HUES6 (cell line): ENCODE measurements around the gene HNRNPUL1.
"Not testable (repeated sequence)": the region's sequence is repeated elsewhere in the genome, so short reads cannot be mapped to it uniquely, and the experiment has no call there.

Experiments
- H3K27ac ChIP-seq: 2 replicates; pipeline ENCODE4 v1.7.0; 2013; ENCODE audit warnings: low read depth, mild to moderate bottlenecking, low read length, inconsistent platforms
- H3K27me3 ChIP-seq: 2 replicates; pipeline ENCODE4 v1.6.1; 2013; ENCODE audit warnings: low read length; ENCODE audit not compliant: control insufficient read depth, insufficient read depth
- H3K36me3 ChIP-seq: 2 replicates; pipeline ENCODE4 v1.6.1; 2013; ENCODE audit warnings: low read length; ENCODE audit not compliant: control insufficient read depth, insufficient read depth
- H3K4me1 ChIP-seq: 2 replicates; pipeline ENCODE4 v1.6.1; 2013; ENCODE audit warnings: low read length; ENCODE audit not compliant: control insufficient read depth, insufficient read depth
- H3K4me3 ChIP-seq: 2 replicates; pipeline ENCODE4 v1.5.1; 2013; ENCODE audit warnings: low read depth, low read length
- H3K9ac ChIP-seq: one replicate; pipeline ENCODE4 v1.6.1; 2013; ENCODE audit warnings: mild to moderate bottlenecking, low read length
- H3K9me3 ChIP-seq: 2 replicates; pipeline ENCODE4 v1.6.1; 2013; ENCODE audit warnings: low read depth, low read length; ENCODE audit not compliant: control insufficient read depth, insufficient read depth

Gene HNRNPUL1

DNA sequence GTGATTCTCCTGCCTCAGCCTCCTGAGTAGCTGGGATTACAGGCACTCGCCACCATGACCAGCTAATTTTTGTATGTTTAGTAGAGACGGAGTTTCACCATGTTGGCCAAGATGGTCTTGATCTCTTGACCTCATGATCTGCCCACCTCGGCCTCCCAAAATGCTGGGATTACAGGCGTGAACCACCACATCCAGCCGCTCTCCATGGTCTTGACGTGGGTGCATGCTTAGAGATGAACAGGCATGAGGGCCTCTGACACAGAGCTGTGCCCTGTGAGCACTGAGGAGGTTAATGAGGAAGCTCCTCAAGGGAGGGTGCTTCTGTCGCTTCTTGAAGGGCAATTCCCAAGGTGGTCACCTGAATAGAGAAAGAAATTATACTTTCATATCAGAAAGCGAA lies 25.6 kb downstream of the HNRNPUL1 start:
- H3K27me3 ChIP-seq, H3K9ac ChIP-seq, H3K4me3 ChIP-seq, H3K4me1 ChIP-seq, H3K9me3 ChIP-seq, H3K27ac ChIP-seq: not testable (repeated sequence)
- peaks cover 96% of the 10 kb centered on the region for H3K36me3 ChIP-seq

DNA sequence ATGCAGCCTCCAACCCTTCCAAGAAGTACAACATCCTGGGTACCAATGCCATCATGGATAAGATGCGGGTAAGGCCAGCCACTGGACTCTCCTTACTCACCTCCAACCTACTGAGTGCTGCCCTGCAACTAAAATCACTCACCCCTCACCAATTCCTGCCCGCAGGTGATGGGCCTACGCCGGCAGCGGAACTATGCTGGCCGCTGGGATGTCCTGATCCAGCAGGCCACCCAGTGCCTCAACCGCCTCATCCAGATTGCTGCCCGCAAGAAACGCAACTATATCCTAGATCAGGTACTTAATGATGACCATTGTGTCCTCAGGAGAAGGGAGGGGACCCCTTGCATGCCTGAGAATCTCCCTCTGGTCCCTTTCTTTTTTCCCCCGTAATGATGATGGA lies 30.2 kb downstream of the HNRNPUL1 start:
- Histone ChIP-seq H3K4me3 (no peak overlapping the region), H3K27me3 (no peaks in the 10 kb centered on the region), H3K27ac (no peak overlapping the region), H3K9me3 (no peaks in the 10 kb centered on the region), H3K4me1 (no peaks in the 10 kb centered on the region), H3K9ac (no peak overlapping the region), H3K36me3 (peaks cover 99% of the 10 kb centered on the region)

DNA sequence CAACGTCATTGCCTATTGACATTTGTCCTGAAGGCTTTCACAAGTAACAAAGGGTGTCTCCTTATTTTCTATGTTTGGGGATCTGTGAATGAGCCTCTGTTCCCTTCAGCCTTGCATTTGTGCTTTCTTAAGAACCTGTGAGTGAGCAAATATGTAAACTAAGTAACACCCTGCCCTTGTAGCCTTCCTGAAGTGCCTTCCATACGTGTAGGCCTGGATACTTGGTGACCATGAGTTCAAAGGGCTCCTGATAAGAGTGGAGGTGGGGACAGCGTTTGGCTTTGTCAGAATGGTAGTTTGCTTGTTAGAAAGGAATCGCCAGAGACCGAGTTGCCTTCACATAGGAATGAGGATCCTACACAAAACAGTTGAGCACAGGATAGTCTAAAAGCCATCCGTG lies 31.3 kb downstream of the HNRNPUL1 start:
- H3K36me3 ChIP-seq, result peaks cover 99% of the 10 kb centered on the region
- H3K4me1 ChIP-seq, result no peaks in the 10 kb centered on the region
- no peaks in the 10 kb centered on the region for H3K27me3 ChIP-seq
- H3K9ac ChIP-seq, result no peak overlapping the region
- H3K27ac ChIP-seq, result no peak overlapping the region
- H3K4me3 ChIP-seq, result no peak overlapping the region
- no peaks in the 10 kb centered on the region for H3K9me3 ChIP-seq

DNA sequence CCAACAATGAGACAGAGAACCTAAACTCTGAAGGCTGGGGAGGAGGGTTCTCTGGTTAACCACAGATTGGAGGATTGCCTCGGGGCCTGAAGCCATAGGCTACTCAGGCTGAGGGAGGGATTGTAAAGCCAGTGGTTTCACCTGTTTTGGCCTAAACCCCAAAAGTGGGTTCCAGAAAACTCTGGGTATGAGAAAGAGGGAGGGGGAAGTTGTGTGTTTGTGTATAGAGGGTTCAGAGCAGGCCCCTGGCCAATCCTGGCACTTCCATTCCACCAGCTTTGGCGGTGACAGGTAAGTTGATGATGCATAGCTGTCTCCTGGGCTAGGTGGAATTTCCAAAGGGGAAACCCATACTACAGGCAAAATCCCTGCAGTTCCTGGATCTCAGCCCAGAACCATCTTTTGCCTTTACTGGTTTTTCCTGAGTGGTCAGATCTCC lies 32.3 kb downstream of the HNRNPUL1 start:
- peaks cover 100% of the 10 kb centered on the region for H3K36me3 ChIP-seq
- H3K27ac ChIP-seq, result no peak overlapping the region

DNA sequence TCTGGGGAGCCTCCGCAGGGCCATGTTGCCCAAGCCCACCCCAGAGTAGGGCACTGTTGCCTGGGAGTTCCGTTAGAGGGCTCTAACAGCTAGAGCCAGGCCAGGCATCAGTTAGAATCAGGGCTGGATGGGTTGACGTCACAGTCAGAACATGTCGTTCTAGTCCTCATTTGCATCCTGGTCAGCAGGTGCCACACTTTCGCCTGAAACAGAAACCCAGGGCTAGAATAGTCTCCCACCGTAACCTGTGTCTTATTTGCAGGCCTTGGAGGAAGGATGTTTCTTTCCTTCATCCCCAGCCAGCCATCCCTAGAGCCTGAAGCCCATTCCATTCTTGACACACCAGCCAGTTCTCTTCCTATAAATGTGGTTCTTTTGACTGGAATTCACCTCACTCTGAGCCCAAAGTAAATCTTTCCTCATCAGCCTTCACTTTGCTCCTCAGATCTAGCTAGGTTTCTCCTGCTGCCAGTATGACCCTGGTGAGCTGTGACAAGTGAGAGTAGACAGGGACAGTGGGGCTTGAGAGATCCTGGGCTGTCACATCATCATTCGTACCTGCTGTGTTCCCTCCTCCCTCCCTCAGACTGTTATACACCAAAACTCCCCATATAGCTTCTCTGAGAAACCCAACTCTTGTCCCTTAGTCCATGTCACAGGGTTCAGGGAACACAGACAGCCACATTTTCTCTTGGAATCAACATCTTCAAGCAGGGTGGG lies 33.6 kb downstream of the HNRNPUL1 start:
- Histone ChIP-seq H3K27ac (no peak overlapping the region), H3K4me1 (no peaks in the 10 kb centered on the region), H3K4me3 (no peak overlapping the region), H3K9me3 (no peaks in the 10 kb centered on the region), H3K36me3 (peaks cover 100% of the 10 kb centered on the region), H3K27me3 (no peaks in the 10 kb centered on the region), H3K9ac (no peak overlapping the region)

More for the DNA sequence above, 32.3 kb downstream of the HNRNPUL1 start:
- Histone ChIP-seq H3K9ac (no peak overlapping the region), H3K4me1 (no peaks in the 10 kb centered on the region), H3K9me3 (no peaks in the 10 kb centered on the region), H3K27me3 (no peaks in the 10 kb centered on the region), H3K4me3 (no peak overlapping the region)

DNA sequence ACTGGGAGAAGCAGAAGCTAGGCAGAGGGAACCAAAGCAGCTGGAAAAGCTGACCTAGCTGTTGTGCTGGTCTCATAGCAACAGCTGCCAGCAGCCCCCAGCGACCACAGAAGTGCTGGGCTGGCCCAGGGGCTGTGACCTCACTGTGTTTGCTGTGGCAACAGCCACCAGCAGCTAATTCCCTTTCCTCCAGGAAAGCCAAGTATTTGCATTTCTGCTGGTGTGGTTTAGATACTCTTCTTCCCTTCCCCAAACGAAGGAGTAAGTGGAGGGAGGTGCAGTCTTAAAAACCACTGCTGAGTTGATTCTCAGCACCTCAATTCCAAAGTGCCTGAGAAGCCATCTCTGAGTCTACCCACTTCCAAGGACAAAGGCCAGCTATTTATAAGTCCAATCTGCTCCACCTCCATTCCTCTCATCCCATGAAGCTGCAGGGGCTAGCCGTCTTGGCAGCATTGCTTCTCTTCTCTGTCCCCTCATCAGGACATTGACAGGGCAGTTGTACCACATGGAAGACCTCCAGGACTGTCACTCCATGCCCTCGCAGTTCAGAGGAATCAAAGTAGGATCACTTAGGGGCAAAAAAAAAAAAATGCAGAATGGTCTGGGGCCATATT lies 34.3 kb downstream of the HNRNPUL1 start:
- no peak overlapping the region for H3K27ac ChIP-seq
- H3K36me3 ChIP-seq, result peaks cover 100% of the 10 kb centered on the region
- H3K4me1 ChIP-seq, result no peaks in the 10 kb centered on the region
- H3K9me3 ChIP-seq, result no peaks in the 10 kb centered on the region
- H3K4me3 ChIP-seq, result no peak overlapping the region
- no peak overlapping the region for H3K9ac ChIP-seq
- no peaks in the 10 kb centered on the region for H3K27me3 ChIP-seq

DNA sequence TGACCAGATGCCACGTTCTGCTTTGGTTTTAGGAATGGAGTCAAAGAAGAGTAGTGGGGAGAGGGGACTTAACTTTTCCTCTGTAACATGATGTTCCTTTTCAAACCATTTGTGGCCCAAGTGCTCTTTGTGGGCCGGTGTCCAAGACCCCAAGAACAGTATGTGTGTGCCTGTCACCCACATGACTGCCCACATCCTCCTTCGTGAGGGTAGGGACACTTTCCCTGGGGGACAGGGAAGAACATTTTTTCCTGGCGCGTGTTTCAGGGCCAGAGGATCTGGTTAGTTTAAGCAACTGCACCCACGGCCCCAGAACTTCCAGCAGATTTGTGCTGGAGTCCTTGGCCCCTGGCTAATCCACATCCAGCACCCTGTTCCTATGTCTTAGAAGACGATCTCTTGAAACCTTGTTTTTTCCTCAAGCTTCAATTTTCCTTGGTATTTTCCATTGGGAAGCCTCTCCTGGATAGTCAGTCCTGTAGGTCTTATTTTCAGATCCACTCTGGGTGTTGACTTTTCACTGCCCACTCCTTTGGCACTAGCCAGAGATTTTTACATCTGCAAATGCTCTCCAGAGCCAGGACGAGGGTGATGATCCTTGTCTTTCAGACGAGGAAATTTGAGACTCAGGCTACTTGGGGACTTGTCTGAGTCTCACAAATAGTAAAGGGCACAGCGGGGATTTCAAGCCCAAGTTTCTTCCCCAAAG lies 35.0 kb downstream of the HNRNPUL1 start:
- H3K36me3 ChIP-seq, result peaks cover 100% of the 10 kb centered on the region
- H3K4me3 ChIP-seq, result no peak overlapping the region
- no peak overlapping the region for H3K27ac ChIP-seq
- no peaks in the 10 kb centered on the region for H3K27me3 ChIP-seq
- no peak overlapping the region for H3K9ac ChIP-seq
- no peaks in the 10 kb centered on the region for H3K4me1 ChIP-seq
- H3K9me3 ChIP-seq, result no peaks in the 10 kb centered on the region

DNA sequence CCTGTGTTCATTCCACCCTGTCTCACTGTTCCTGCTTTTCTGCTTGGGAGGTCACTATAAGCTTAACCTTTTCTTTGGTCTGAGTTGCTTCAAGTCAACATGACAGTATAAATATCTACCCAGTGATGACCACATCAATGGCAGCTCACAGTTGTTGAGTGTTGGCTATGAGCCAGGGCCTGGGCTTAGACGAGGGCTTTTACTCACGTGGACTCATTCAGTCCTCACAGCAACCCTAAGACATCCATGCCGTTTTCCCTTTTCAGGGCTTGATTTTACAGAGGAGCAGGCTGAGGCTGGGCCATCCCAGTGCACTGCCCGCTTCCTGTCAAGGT lies 35.5 kb downstream of the HNRNPUL1 start:
- H3K4me1 ChIP-seq, result no peaks in the 10 kb centered on the region
- H3K36me3 ChIP-seq, result peaks cover 100% of the 10 kb centered on the region
- no peaks in the 10 kb centered on the region for H3K9me3 ChIP-seq
- no peaks in the 10 kb centered on the region for H3K27me3 ChIP-seq
- H3K27ac ChIP-seq, result no peak overlapping the region
- no peak overlapping the region for H3K4me3 ChIP-seq
- no peak overlapping the region for H3K9ac ChIP-seq

DNA sequence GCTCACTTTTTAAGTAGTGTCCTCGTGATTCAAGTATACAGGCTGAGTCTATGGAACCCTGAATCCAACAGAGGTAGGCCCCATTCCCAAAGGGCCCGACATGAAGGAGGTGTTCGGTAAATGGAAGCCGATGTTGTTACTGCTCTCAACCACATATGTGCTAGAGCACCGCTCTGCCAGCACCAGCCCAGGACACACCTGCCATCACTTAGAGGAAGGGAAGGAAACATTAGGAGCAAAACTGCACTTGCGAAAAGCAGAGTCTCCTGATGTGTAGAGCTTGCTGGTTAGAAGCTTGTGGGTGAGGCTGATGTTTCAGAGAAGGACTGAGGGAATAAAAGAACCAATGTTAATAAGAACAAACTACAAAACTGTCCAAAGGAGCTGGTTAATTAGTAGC lies 36.4 kb downstream of the HNRNPUL1 start:
- no peaks in the 10 kb centered on the region for H3K9me3 ChIP-seq
- no peaks in the 10 kb centered on the region for H3K27me3 ChIP-seq
- no peak overlapping the region for H3K9ac ChIP-seq
- no peak overlapping the region for H3K4me3 ChIP-seq
- H3K27ac ChIP-seq, result no peak overlapping the region
- peaks cover 100% of the 10 kb centered on the region for H3K36me3 ChIP-seq
- no peaks in the 10 kb centered on the region for H3K4me1 ChIP-seq

DNA sequence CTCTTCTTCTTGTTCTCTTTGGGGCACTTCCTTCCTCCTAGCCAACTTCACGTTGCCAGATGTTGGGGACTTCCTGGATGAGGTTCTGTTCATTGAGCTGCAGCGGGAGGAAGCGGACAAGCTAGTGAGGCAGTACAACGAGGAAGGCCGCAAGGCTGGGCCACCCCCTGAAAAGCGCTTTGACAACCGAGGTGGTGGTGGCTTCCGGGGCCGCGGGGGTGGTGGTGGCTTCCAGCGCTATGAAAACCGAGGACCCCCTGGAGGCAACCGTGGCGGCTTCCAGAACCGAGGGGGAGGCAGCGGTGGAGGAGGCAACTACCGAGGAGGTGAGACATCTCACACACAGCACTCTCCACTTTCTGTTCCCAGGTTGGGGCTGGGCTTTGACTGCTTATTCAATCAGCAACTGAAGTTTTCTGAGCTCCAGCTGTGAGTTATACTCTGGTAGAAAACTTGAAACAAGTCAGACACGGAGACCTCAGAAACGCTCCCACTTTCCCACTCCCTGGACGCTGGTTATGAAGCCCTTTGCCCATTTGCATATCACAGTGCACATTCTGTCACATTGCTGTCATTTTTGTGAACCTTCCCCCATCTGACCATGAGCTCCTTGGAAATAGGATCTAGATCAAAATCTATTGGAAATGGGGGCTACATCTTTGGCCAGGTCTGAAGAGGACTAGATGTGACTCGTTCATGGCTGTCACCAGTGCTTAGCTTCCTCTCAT lies 38.6 kb downstream of the HNRNPUL1 start:
- Histone ChIP-seq H3K9me3 (no peaks in the 10 kb centered on the region), H3K27me3 (no peaks in the 10 kb centered on the region), H3K36me3 (peaks cover 100% of the 10 kb centered on the region), H3K27ac (no peak overlapping the region), H3K4me1 (no peaks in the 10 kb centered on the region), H3K4me3 (no peak overlapping the region), H3K9ac (no peak overlapping the region)

DNA sequence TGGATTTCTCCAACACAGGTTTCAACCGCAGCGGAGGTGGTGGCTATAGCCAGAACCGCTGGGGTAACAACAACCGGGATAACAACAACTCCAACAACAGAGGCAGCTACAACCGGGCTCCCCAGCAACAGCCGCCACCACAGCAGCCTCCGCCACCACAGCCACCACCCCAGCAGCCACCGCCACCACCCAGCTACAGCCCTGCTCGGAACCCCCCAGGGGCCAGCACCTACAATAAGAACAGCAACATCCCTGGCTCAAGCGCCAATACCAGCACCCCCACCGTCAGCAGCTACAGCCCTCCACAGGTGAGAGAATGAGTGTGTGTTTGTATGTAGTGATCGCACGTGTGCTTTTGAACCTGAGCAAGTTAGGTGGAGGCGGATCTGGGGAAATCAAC lies 39.8 kb downstream of the HNRNPUL1 start:
- Histone ChIP-seq H3K9ac (no peak overlapping the region), H3K9me3 (no peaks in the 10 kb centered on the region), H3K36me3 (peaks cover 90% of the 10 kb centered on the region), H3K4me3 (no peak overlapping the region), H3K27me3 (no peaks in the 10 kb centered on the region), H3K4me1 (peaks cover 7% of the 10 kb centered on the region), H3K27ac (no peak overlapping the region)
